WTC11 (cell line): ENCODE data around the gene UBALD1. TPM values are rescaled to one million over a fixed set of nuclear protein-coding genes. Genes with fewer than 3 reads are reported as not detected.

ENCODE experiments used
- ATAC-seq: fragments of 200-7000 bp; cut with Tn5 transposase; 2 replicates; pipeline ENCODE4 v1.10.0; 2021; ENCODE audit warnings: mild to moderate bottlenecking, moderate library complexity
- CTCF ChIA-PET: fragments of 300-600 bp; sonication (Branson Sonifier 250); formaldehyde crosslinking; loops from one replicate; lab custom pipeline; 2021; ENCODE audit warnings: antibody characterized with exemption; lab: Charles Lee
- POLR2A ChIA-PET: fragments of 350-600 bp; sonication (Branson Sonifier 250); formaldehyde crosslinking; loops from one replicate; lab custom pipeline; 2021; ENCODE audit warnings: antibody characterized with exemption; lab: Charles Lee
- DNase-seq: peaks from one replicate; pipeline ENCODE4 v3.0.0; 2021; ENCODE audit warnings: low spot score
- H3K27ac Mint-ChIP-seq: 2 replicates; pipeline ENCODE4 v1.8.0; 2021; ENCODE audit warnings: mixed read lengths
- H3K27me3 Mint-ChIP-seq: 2 replicates; pipeline ENCODE4 v1.8.0; 2021; ENCODE audit warnings: low read depth, mild to moderate bottlenecking, moderate library complexity, mixed read lengths
- H3K36me3 Mint-ChIP-seq: 2 replicates; pipeline ENCODE4 v1.8.0; 2021; ENCODE audit warnings: mixed read lengths
- H3K4me1 Mint-ChIP-seq: 2 replicates; pipeline ENCODE4 v1.8.0; 2022; ENCODE audit warnings: mixed read lengths
- H3K4me3 Mint-ChIP-seq: 2 replicates; pipeline ENCODE4 v1.8.0; 2021; ENCODE audit warnings: mild to moderate bottlenecking, moderate library complexity, mixed read lengths
- H3K9me3 Mint-ChIP-seq: 2 replicates; pipeline ENCODE4 v1.8.0; 2021; ENCODE audit warnings: mixed read lengths
- ATF1 ChIP-seq: sonication (generic); formaldehyde crosslinking; IDR thresholded peaks from 2 replicates; pipeline ENCODE4 v1.8.1; 2023; ENCODE audit warnings: mild to moderate bottlenecking, moderate library complexity, missing genetic modification reagents
- CREB1 ChIP-seq: sonication (generic); formaldehyde crosslinking; IDR thresholded peaks from 2 replicates; pipeline ENCODE4 v1.8.0; 2023; ENCODE audit warnings: mild to moderate bottlenecking, missing genetic modification reagents
- EMX1 ChIP-seq: fragments of 250-450 bp; sonication (Bioruptor Pico); IDR thresholded peaks from 2 replicates; pipeline ENCODE4 v1.8.0; 2021; ENCODE audit warnings: mild to moderate bottlenecking
- FOXP1 ChIP-seq: sonication (generic); formaldehyde crosslinking; IDR thresholded peaks from 2 replicates; pipeline ENCODE4 v1.8.0; 2022; ENCODE audit warnings: missing genetic modification reagents, mild to moderate bottlenecking, moderate library complexity, borderline replicate concordance
- HMGA2 ChIP-seq: fragments of 250-450 bp; sonication (Bioruptor Pico); IDR thresholded peaks from 2 replicates; pipeline ENCODE4 v1.4.0; 2021; ENCODE audit warnings: mild to moderate bottlenecking, moderate library complexity
- NR3C1 ChIP-seq: sonication (generic); formaldehyde crosslinking; conservative IDR thresholded peaks from 2 replicates; pipeline ENCODE4 v1.8.1; 2023; ENCODE audit warnings: low read depth, mild to moderate bottlenecking, missing genetic modification reagents
- OVOL2 ChIP-seq: fragments of 250-450 bp; sonication (Bioruptor Pico); IDR thresholded peaks from 2 replicates; pipeline ENCODE4 v1.9.0; 2021; ENCODE audit warnings: mild to moderate bottlenecking, borderline replicate concordance
- RELA ChIP-seq: sonication (generic); formaldehyde crosslinking; IDR thresholded peaks from 2 replicates; pipeline ENCODE4 v1.8.1; 2022; ENCODE audit warnings: missing genetic modification reagents, mild to moderate bottlenecking, borderline replicate concordance
- SMAD3 ChIP-seq: sonication (generic); formaldehyde crosslinking; IDR thresholded peaks from 2 replicates; pipeline ENCODE4 v1.8.0; 2022; ENCODE audit warnings: missing genetic modification reagents, mild to moderate bottlenecking, borderline replicate concordance
- SOX15 ChIP-seq: fragments of 250-450 bp; sonication (Bioruptor Pico); IDR thresholded peaks from 2 replicates; pipeline ENCODE4 v1.9.0; 2021; ENCODE audit warnings: mild to moderate bottlenecking
- SP1 ChIP-seq: sonication (generic); formaldehyde crosslinking; conservative IDR thresholded peaks from 2 replicates; pipeline ENCODE4 v1.8.1; 2022; ENCODE audit warnings: missing genetic modification reagents
- TEAD1 ChIP-seq: sonication (generic); formaldehyde crosslinking; IDR thresholded peaks from 2 replicates; pipeline ENCODE4 v1.8.0; 2022; ENCODE audit warnings: mild to moderate bottlenecking, missing genetic modification reagents
- ZNF121 ChIP-seq: sonication (generic); formaldehyde crosslinking; IDR thresholded peaks from 2 replicates; pipeline ENCODE4 v1.8.0; 2023; ENCODE audit warnings: missing genetic modification reagents
- ZNF219 ChIP-seq: sonication (generic); formaldehyde crosslinking; IDR thresholded peaks from 2 replicates; pipeline ENCODE4 v1.8.0; 2023; ENCODE audit warnings: missing genetic modification reagents, mild to moderate bottlenecking, borderline replicate concordance
- ZNF317 ChIP-seq: sonication (generic); formaldehyde crosslinking; IDR thresholded peaks from 2 replicates; pipeline ENCODE4 v1.8.1; 2023; ENCODE audit warnings: low read depth, mild to moderate bottlenecking, moderate library complexity, missing genetic modification reagents, borderline replicate concordance
- ZNF416 ChIP-seq: fragments of 250-450 bp; sonication (Bioruptor Pico); IDR thresholded peaks from 2 replicates; pipeline ENCODE4 v1.9.0; 2021; ENCODE audit warnings: mild to moderate bottlenecking, inconsistent platforms
- total RNA-seq: library from RNA; stranded (reverse); gene quantifications from 3 replicates; pipeline ENCODE4 v1.2.3, GENCODE V29; 2021
- TF ChIP-seq, protein P1 (sequence below): sonication (generic); formaldehyde crosslinking; IDR thresholded peaks from 2 replicates; pipeline ENCODE4 v1.8.1; 2022; ENCODE audit warnings: low read depth, missing genetic modification reagents, borderline replicate concordance
- TF ChIP-seq, protein P2 (sequence below): sonication (generic); formaldehyde crosslinking; IDR thresholded peaks from 2 replicates; pipeline ENCODE4 v1.8.1; 2023; ENCODE audit warnings: mild to moderate bottlenecking, missing genetic modification reagents
- TF ChIP-seq, protein P3 (sequence below): sonication (generic); formaldehyde crosslinking; IDR thresholded peaks from 2 replicates; pipeline ENCODE4 v1.8.0; 2022; ENCODE audit warnings: missing genetic modification reagents
- TF ChIP-seq, protein P4 (sequence below): sonication (generic); formaldehyde crosslinking; IDR thresholded peaks from 2 replicates; pipeline ENCODE4 v1.8.1; 2023; ENCODE audit warnings: mild to moderate bottlenecking, moderate library complexity, missing genetic modification reagents
- TF ChIP-seq, protein P5 (sequence below): fragments of 250-450 bp; sonication (Bioruptor Pico); IDR thresholded peaks from 2 replicates; pipeline ENCODE4 v1.9.0; 2021; ENCODE audit warnings: mild to moderate bottlenecking
- TF ChIP-seq, protein P6 (sequence below): sonication (generic); formaldehyde crosslinking; IDR thresholded peaks from 2 replicates; pipeline ENCODE4 v1.8.1; 2023; ENCODE audit warnings: mild to moderate bottlenecking, missing genetic modification reagents, borderline replicate concordance

Gene UBALD1
- total RNA-seq, 1 experiment from 2014 or later: 56.8 TPM

DNA sequence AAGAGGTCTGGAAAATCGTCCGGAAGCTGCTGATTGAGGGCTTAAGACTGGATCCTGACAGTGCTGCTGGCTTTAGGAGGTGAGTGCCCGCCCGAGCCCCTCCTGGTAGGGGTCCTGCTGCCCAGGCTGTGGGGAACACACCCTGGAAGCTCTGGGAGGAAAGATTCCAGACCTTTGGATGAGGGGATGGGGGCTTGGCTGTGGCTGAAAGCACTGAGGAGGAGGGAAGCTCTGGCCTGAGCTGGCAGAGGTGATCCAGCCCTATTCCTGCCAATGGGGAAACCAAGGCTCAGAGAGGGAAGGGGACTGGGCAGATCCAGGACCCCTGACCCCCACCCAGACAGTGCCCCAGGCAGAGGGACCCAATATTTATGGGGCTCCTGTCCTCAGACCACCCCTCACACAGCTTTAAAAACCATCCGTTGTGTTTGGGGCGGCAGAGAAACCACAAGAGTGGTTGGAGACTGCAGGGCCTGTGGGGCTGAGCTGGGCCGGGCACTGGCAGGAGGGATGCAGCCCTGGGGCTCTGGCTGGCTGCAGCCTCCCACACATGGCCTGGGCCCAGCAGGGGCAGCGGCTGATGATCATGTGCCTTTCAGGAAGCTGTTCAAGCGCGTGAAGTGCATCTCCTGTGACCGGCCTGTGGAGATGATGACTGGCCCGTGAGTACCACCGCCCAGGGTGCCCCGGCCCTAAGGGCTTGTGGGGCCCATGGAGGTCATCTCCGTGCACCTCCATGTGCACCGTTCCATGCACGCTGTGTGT is 22.8 kb downstream of the UBALD1 start (continued):
- TF ChIP-seq, protein P1, sequence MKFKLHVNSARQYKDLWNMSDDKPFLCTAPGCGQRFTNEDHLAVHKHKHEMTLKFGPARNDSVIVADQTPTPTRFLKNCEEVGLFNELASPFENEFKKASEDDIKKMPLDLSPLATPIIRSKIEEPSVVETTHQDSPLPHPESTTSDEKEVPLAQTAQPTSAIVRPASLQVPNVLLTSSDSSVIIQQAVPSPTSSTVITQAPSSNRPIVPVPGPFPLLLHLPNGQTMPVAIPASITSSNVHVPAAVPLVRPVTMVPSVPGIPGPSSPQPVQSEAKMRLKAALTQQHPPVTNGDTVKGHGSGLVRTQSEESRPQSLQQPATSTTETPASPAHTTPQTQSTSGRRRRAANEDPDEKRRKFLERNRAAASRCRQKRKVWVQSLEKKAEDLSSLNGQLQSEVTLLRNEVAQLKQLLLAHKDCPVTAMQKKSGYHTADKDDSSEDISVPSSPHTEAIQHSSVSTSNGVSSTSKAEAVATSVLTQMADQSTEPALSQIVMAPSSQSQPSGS: no peak
- TF ChIP-seq TEAD1 (CRISPR knock-in tag): no peak
- no peak for TF ChIP-seq OVOL2 (CRISPR knock-in tag)
- TF ChIP-seq, protein P2, sequence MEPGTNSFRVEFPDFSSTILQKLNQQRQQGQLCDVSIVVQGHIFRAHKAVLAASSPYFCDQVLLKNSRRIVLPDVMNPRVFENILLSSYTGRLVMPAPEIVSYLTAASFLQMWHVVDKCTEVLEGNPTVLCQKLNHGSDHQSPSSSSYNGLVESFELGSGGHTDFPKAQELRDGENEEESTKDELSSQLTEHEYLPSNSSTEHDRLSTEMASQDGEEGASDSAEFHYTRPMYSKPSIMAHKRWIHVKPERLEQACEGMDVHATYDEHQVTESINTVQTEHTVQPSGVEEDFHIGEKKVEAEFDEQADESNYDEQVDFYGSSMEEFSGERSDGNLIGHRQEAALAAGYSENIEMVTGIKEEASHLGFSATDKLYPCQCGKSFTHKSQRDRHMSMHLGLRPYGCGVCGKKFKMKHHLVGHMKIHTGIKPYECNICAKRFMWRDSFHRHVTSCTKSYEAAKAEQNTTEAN (CRISPR knock-in tag): no peak
- no peak for TF ChIP-seq SOX15
- no peak for TF ChIP-seq SMAD3
- TF ChIP-seq, protein P3, sequence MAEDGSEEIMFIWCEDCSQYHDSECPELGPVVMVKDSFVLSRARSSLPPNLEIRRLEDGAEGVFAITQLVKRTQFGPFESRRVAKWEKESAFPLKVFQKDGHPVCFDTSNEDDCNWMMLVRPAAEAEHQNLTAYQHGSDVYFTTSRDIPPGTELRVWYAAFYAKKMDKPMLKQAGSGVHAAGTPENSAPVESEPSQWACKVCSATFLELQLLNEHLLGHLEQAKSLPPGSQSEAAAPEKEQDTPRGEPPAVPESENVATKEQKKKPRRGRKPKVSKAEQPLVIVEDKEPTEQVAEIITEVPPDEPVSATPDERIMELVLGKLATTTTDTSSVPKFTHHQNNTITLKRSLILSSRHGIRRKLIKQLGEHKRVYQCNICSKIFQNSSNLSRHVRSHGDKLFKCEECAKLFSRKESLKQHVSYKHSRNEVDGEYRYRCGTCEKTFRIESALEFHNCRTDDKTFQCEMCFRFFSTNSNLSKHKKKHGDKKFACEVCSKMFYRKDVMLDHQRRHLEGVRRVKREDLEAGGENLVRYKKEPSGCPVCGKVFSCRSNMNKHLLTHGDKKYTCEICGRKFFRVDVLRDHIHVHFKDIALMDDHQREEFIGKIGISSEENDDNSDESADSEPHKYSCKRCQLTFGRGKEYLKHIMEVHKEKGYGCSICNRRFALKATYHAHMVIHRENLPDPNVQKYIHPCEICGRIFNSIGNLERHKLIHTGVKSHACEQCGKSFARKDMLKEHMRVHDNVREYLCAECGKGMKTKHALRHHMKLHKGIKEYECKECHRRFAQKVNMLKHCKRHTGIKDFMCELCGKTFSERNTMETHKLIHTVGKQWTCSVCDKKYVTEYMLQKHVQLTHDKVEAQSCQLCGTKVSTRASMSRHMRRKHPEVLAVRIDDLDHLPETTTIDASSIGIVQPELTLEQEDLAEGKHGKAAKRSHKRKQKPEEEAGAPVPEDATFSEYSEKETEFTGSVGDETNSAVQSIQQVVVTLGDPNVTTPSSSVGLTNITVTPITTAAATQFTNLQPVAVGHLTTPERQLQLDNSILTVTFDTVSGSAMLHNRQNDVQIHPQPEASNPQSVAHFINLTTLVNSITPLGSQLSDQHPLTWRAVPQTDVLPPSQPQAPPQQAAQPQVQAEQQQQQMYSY (CRISPR knock-in tag): no peak
- TF ChIP-seq ZNF121 (CRISPR knock-in tag): no peak

DNA sequence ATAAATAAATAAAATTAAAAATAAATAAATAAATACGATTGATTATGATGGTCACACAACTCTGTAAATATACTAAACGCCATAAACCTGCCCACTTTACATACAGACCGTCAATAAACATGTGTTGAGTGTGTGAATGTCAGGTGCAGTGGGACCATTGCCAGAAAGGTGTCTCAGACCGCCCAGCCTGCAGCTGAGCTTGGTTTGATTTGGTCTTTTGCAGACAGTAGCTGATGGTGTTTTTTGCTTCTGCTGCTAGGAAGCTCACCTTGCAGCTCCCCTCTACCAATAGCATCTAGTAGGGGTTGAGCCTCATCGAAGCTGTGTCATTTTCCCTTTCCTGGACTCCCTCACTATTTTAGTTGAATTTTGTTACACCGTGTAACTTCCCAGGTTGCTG is 23.5 kb downstream of the UBALD1 start:
- ChIA-PET CTCF (interaction anchor here (0.7 to 3.6 kb wide), 7 partner anchors 16 to 85 kb away, joined by 4 to 14 read pairs (median 5); partner anchors contain the start of gene MGRN1), POLR2A (no interaction called here)
- no peak for DNase-seq
- peaks cover 5% of the 10 kb centered on the region for H3K36me3 Mint-ChIP-seq
- no peak for TF ChIP-seq ZNF416
- no peak for TF ChIP-seq ATF1 (CRISPR knock-in tag)
- TF ChIP-seq, protein P4, sequence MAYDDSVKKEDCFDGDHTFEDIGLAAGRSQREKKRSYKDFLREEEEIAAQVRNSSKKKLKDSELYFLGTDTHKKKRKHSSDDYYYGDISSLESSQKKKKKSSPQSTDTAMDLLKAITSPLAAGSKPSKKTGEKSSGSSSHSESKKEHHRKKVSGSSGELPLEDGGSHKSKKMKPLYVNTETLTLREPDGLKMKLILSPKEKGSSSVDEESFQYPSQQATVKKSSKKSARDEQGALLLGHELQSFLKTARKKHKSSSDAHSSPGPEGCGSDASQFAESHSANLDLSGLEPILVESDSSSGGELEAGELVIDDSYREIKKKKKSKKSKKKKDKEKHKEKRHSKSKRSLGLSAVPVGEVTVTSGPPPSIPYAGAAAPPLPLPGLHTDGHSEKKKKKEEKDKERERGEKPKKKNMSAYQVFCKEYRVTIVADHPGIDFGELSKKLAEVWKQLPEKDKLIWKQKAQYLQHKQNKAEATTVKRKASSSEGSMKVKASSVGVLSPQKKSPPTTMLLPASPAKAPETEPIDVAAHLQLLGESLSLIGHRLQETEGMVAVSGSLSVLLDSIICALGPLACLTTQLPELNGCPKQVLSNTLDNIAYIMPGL (CRISPR knock-in tag): no peak
- no peak for TF ChIP-seq NR3C1
- TF ChIP-seq ZNF317 (CRISPR knock-in tag): no peak
- no peak for TF ChIP-seq ZNF219
- TF ChIP-seq ZNF121 (CRISPR knock-in tag): no peak
- TF ChIP-seq FOXP1 (CRISPR knock-in tag): no peak
- no peak for TF ChIP-seq SOX15
- TF ChIP-seq HMGA2 (CRISPR knock-in tag): no peak
- TF ChIP-seq EMX1 (CRISPR knock-in tag): no peak
- TF ChIP-seq, protein P5, sequence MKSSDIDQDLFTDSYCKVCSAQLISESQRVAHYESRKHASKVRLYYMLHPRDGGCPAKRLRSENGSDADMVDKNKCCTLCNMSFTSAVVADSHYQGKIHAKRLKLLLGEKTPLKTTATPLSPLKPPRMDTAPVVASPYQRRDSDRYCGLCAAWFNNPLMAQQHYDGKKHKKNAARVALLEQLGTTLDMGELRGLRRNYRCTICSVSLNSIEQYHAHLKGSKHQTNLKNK (CRISPR knock-in tag): no peak
- TF ChIP-seq, protein P6, sequence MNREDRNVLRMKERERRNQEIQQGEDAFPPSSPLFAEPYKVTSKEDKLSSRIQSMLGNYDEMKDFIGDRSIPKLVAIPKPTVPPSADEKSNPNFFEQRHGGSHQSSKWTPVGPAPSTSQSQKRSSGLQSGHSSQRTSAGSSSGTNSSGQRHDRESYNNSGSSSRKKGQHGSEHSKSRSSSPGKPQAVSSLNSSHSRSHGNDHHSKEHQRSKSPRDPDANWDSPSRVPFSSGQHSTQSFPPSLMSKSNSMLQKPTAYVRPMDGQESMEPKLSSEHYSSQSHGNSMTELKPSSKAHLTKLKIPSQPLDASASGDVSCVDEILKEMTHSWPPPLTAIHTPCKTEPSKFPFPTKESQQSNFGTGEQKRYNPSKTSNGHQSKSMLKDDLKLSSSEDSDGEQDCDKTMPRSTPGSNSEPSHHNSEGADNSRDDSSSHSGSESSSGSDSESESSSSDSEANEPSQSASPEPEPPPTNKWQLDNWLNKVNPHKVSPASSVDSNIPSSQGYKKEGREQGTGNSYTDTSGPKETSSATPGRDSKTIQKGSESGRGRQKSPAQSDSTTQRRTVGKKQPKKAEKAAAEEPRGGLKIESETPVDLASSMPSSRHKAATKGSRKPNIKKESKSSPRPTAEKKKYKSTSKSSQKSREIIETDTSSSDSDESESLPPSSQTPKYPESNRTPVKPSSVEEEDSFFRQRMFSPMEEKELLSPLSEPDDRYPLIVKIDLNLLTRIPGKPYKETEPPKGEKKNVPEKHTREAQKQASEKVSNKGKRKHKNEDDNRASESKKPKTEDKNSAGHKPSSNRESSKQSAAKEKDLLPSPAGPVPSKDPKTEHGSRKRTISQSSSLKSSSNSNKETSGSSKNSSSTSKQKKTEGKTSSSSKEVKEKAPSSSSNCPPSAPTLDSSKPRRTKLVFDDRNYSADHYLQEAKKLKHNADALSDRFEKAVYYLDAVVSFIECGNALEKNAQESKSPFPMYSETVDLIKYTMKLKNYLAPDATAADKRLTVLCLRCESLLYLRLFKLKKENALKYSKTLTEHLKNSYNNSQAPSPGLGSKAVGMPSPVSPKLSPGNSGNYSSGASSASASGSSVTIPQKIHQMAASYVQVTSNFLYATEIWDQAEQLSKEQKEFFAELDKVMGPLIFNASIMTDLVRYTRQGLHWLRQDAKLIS (CRISPR knock-in tag): no peak
- no peak for TF ChIP-seq SP1 (CRISPR knock-in tag)
- no peak for TF ChIP-seq CREB1
- TF ChIP-seq RELA (CRISPR knock-in tag): no peak
- H3K27ac Mint-ChIP-seq: 0 out of 2 replicates have a peak overlapping the region, but pooled peaks have one; percentile 34
- H3K9me3 Mint-ChIP-seq: peaks cover 14% of the 10 kb centered on the region
- peaks cover 23% of the 10 kb centered on the region for H3K4me1 Mint-ChIP-seq
- no peak overlapping the region for H3K4me3 Mint-ChIP-seq
- no peak for ATAC-seq
- H3K27me3 Mint-ChIP-seq: peaks cover 7% of the 10 kb centered on the region
